Kidney capillary endothelial cell (primary cell): ENCODE results near the gene AP2A2.

Experiments
- DNase-seq: peaks from one replicate; pipeline ENCODE4 v3.0.0-alpha.2; 2018; ENCODE audit warnings: low spot score

The AP2A2 gene

GRCh38 chr11:898540-899190 is 27.0 kb upstream of the AP2A2 start:
- no peak for DNase-seq

GRCh38 chr11:899724-900123 is 25.9 kb upstream of the AP2A2 start:
- no peak for DNase-seq

- no peak for DNase-seq
Observed at GRCh38 chr11:900545-900944, 25.1 kb upstream of the AP2A2 start.

GRCh38 chr11:901452-902061 is 24.1 kb upstream of the AP2A2 start:
- DNase-seq: no peak

- no peak for DNase-seq
Observed at GRCh38 chr11:904380-904779, 21.3 kb upstream of the AP2A2 start.

DNA sequence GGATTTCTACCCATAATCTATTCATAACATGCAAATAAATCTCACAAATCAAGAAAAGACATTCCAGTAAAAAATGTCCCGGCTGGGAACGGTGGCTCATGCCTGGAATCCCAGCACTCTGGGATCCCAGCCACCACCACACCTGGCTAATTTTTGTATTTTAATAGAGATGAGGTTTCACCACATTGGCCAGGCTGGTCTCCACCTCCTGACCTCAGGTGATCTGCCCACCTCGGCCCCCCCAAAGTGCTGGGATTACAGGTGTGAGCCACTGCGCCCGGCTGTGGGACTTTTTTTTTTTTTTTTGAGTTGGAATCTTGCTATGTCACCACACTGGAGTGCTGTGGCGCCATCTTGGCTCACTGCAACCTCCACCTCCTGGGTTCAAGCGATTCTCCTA is 19.7 kb upstream of the AP2A2 start:
- DNase-seq: no peak

- DNase-seq: no peak
Observed at GRCh38 chr11:907668-908067, 18.0 kb upstream of the AP2A2 start.

GRCh38 chr11:908273-908672 is 17.4 kb upstream of the AP2A2 start:
- DNase-seq: no peak

DNA sequence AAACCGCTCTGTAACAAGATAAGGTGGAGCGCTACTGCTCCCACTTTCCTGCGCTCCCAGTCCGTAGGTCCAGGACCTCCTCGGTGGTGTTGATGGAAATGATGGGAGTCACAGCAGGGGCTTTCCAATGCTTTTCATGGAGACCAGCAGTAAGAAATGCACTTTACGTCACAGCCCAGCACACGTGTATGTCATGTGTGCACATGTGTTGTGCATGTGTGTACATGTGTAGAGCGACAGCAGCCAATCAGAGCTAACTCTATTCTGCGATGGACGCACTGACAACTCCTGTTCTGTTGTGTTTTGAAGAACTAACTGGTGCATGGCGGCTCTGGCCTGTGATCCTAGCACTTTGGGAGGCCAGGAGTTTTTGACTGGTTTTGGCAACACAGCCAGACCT is 16.3 kb upstream of the AP2A2 start:
- no peak for DNase-seq

DNA sequence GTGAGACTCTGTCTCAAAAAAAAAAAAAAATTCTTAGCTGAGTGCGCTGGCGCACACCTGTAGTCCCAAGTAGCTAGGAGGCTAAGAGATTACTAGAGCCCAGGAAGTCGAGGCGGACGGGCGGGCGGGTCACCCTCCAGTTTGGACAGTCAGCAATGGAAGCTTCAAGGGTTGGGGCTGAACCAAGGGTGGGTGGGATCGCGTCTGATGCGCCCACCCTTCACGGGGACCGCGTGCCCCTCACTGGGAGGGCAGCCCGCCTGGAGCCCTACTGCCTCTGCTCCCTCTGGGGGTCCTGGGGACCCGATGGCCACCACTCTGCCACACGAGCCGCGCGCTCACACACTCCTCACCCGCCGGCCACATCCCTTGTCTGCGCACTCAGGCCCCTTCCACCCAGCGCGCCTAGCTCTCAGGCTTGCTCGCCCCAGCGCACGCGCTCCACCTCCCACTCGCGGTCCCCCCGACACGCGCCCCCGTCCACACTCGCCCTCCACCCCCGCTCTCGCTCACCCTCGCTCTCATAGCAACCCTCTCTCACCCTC is 15.6 kb upstream of the AP2A2 start:
- DNase-seq: no peak

- DNase-seq: peak; percentile 82
Observed at GRCh38 chr11:910589-911030, 15.1 kb upstream of the AP2A2 start, which contains the start of gene CHID1. TSS of gene CHID1 (minus strand) at chr11:910810. CDS start at chr11:904816, 5,994 bp downstream.

GRCh38 chr11:911031-911889 is 14.4 kb upstream of the AP2A2 start:
- no peak for DNase-seq

- no peak for DNase-seq
Observed at GRCh38 chr11:911890-912219, 13.8 kb upstream of the AP2A2 start.

- DNase-seq: no peak
Observed at GRCh38 chr11:912266-912665, 13.4 kb upstream of the AP2A2 start.

- DNase-seq: no peak
Observed at GRCh38 chr11:913043-913442, 12.6 kb upstream of the AP2A2 start.

DNA sequence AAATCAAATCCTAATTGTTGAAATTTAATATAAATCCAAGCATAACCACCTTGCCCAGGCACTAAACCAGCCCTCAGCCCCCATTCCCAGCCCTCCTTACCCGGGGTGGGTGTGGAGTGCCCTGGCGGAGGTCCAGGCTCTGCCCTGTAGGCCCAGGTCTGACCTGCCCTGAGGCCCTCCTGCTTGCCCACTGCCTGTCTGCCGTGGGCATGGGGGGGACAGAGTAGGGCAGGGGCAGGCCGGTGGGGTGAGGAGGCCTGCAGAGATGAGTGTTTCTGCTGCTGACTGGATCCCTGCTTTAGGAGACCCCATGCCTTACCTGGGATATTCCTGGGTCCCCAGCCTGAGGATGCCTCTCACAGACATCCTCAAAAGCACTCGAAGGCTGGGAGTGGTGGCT is 11.5 kb upstream of the AP2A2 start:
- DNase-seq: no peak

- DNase-seq: no peak
Observed at GRCh38 chr11:914747-915501, 10.7 kb upstream of the AP2A2 start.

- no peak for DNase-seq
Observed at GRCh38 chr11:917426-917825, 8.2 kb upstream of the AP2A2 start.

DNA sequence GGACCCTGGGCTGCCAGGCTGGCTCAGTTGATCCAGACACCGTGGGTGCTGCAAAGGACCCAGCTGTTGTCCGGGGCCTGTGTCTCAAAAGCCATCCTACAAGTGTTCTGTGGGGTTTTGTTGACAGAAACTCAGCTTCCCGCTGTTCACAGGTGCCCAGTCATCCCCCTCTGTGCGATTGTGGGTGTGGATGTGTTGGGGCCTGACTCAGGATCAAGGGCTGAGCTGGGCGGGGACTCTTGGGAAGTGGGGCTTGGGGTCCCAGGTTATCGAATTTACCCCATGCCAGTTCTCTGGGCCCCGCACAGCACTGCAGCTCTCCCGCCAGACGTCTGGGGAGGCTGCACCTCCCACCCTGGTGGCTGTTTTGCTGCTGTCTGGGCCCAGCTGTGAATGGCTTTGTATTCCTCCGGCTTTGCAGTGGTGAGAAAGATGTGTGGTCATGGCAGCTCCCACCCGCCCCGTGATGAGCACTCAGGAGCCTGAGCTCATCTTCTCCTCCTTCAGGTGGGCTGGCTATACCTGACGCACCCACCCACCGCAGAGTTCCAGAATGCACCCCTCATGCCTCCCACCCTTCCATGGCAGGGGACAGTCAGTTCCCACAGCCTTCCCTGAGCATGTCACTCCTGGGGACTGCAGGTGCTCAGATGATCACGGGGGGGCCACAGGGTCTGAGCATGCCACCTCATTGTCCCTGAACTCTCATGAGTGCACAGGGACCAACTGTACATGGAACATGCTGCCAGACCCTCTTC is 3.6 kb upstream of the AP2A2 start:
- no peak for DNase-seq

DNA sequence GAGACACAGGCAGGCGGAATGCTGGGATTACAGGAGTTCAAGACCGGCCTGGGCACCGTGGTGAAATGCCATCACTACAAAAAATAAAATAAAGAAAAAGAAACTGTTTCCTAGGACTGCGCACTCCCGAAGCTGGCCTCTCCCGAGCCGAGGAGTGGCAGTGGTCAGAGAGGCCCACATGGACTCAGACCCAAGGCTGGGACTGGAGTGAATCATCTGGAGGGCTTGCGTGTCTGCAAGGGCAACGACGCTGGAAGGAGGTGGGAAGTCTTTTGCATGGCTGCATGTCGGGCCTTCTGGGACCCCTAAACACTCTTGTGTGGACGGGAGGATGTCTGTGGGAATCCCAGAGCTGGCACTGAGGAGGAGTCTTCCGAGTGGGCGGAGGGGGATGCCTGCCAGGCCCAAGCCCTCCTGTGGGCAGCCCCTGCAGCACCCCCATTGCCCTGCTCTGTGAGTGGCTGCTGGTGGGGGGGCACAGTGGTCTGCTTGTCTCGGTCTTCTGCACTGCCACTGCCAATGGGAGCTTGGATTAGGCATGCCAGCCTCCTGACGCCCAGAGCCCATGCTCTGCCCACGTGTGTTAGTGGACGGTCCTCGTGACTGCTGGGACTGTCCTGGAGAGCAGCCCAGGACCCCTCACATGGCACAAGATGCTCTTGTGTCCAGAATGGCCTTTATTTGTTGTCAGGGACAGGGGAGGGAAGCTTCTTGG is 1.8 kb upstream of the AP2A2 start:
- DNase-seq: no peak
